ENCODE measurements around the gene GPC5. TPM values are rescaled to one million over a fixed set of nuclear protein-coding genes. Genes with fewer than 3 reads are reported as not detected.

The GPC5 gene
- total and polyA plus RNA-seq, 4 donors: 0.51 to 22.4 (median 2.0) TPM

GRCh38 chr13:91572439-91572838 lies 174.0 kb downstream of the GPC5 start:
- H3K9me3 ChIP-seq (ENCODE audit: control insufficient read depth in 4 of 4, low read length in 3 of 4): no peaks in the 10 kb centered on the region
- no peaks in the 10 kb centered on the region for H3K27me3 ChIP-seq (ENCODE audit: control insufficient read depth in 4 of 4, insufficient read depth in 4 of 4, low read length in 3 of 4)
- no peak for TF ChIP-seq FOXA1 (IDR thresholded peaks at IDR 0.05)
- TF ChIP-seq MAX (IDR thresholded peaks at IDR 0.05): no peak
- no peak for TF ChIP-seq GABPA (IDR thresholded peaks at IDR 0.05 in 1 of 2, conservative IDR thresholded peaks at IDR 0.05 in 1 of 2)
- no peak for TF ChIP-seq REST (IDR thresholded peaks at IDR 0.05)
- TF ChIP-seq SP1 (IDR thresholded peaks at IDR 0.05): no peak
- no peak for TF ChIP-seq RAD21 (IDR thresholded peaks at IDR 0.05)
- no peak for TF ChIP-seq NR2F2 (IDR thresholded peaks at IDR 0.05)
- DNase-seq (ENCODE audit: low spot score): no peak
- 79% methylated on average over 1 of the region's 1 CpG for WGBS
- no peak overlapping the region for H3K27ac ChIP-seq (ENCODE audit: low read depth in 1 of 2, low read length in 2 of 2)
- H3K4me3 ChIP-seq (ENCODE audit: low read depth in 1 of 3, low read length in 3 of 3): no peak overlapping the region
- no peaks in the 10 kb centered on the region for H3K4me1 ChIP-seq (ENCODE audit: control insufficient read depth in 4 of 4, insufficient read depth in 4 of 4, low read length in 3 of 4)
- H3K9ac ChIP-seq (ENCODE audit: low read depth in 1 of 2, low read length in 2 of 2): no peak overlapping the region
- no peaks in the 10 kb centered on the region for H3K36me3 ChIP-seq (ENCODE audit: control insufficient read depth in 4 of 4, insufficient read depth in 3 of 4, low read depth in 1 of 4, low read length in 3 of 4)

GRCh38 chr13:91572944-91573598 lies 174.7 kb downstream of the GPC5 start:
- WGBS: 92% methylated on average over 9 of the region's 9 CpGs

More at GRCh38 chr13:91572944-91573598, 174.7 kb downstream of the GPC5 start:
- H3K9ac ChIP-seq (ENCODE audit: low read depth in 1 of 2, low read length in 2 of 2): no peak overlapping the region
- no peaks in the 10 kb centered on the region for H3K27me3 ChIP-seq (ENCODE audit: control insufficient read depth in 4 of 4, insufficient read depth in 4 of 4, low read length in 3 of 4)
- no peak for DNase-seq (ENCODE audit: low spot score)
- no peak overlapping the region for H3K4me3 ChIP-seq (ENCODE audit: low read depth in 1 of 3, low read length in 3 of 3)
- H3K36me3 ChIP-seq (ENCODE audit: control insufficient read depth in 4 of 4, insufficient read depth in 3 of 4, low read depth in 1 of 4, low read length in 3 of 4): no peaks in the 10 kb centered on the region
- TF ChIP-seq FOXA1 (IDR thresholded peaks at IDR 0.05) (no peak), MAX (IDR thresholded peaks at IDR 0.05) (no peak), GABPA (IDR thresholded peaks at IDR 0.05 in 1 of 2, conservative IDR thresholded peaks at IDR 0.05 in 1 of 2) (no peak), REST (IDR thresholded peaks at IDR 0.05) (no peak), ATF3 (IDR thresholded peaks at IDR 0.05) (no peak), TAF1 (conservative IDR thresholded peaks at IDR 0.05) (no peak), HNF4G (IDR thresholded peaks at IDR 0.05) (no peak), RAD21 (IDR thresholded peaks at IDR 0.05) (no peak), JUND (IDR thresholded peaks at IDR 0.05) (no peak), NR2F2 (IDR thresholded peaks at IDR 0.05) (no peak), FOXA2 (IDR thresholded peaks at IDR 0.05) (no peak), SP1 (IDR thresholded peaks at IDR 0.05) (no peak), EGR1 (IDR thresholded peaks at IDR 0.05; ENCODE audit: low read depth in 2 of 2) (no peak), HNF4A (conservative IDR thresholded peaks at IDR 0.05) (no peak), ZBTB33 (IDR thresholded peaks at IDR 0.05) (no peak), YY1 (IDR thresholded peaks at IDR 0.05) (no peak), RXRA (IDR thresholded peaks at IDR 0.05) (no peak)
- H3K27ac ChIP-seq (ENCODE audit: low read depth in 1 of 2, low read length in 2 of 2): no peak overlapping the region
- peaks cover 0 to 4% (median 2%) of the 10 kb centered on the region in 4 donors for H3K9me3 ChIP-seq (ENCODE audit: control insufficient read depth in 4 of 4, low read length in 3 of 4)
- no peaks in the 10 kb centered on the region for H3K4me1 ChIP-seq (ENCODE audit: control insufficient read depth in 4 of 4, insufficient read depth in 4 of 4, low read length in 3 of 4)
